Measurements from ENCODE around the gene RAET1G. TPM values are rescaled to one million over a fixed set of nuclear protein-coding genes. Genes with fewer than 3 reads are reported as not detected.

The RAET1G gene
- total and polyA plus RNA-seq, 2 donors (not counting 1 experiment from before 2014, with no cell fraction given), result not detected

GRCh38 chr6:149935668-149936067 lies 12.7 kb upstream of the RAET1G start:
- H3K9me3 ChIP-seq (ENCODE audit: control extremely low read depth in 1 of 3, control insufficient read depth in 2 of 3, insufficient read depth in 1 of 3, low read length in 2 of 3), result peaks cover 0 to 22% (median 0%) of the 10 kb centered on the region in 3 donors
- H3K27me3 Mint-ChIP-seq, result peaks cover 79% of the 10 kb centered on the region
- no peak overlapping the region for H3K27ac Mint-ChIP-seq
- no peaks in the 10 kb centered on the region for H3K79me2 ChIP-seq (ENCODE audit: control insufficient read depth, insufficient read depth, low read length)
- peaks cover 29% of the 10 kb centered on the region for H3K4me1 Mint-ChIP-seq
- H3K4me2 ChIP-seq (replicated peaks; ENCODE audit: low read depth, low read length, poor library complexity, severe bottlenecking), result no peak overlapping the region
- 55% methylated on average over 2 of the region's 2 CpGs for WGBS (ENCODE audit: insufficient coverage)
- H3K27ac ChIP-seq (ENCODE audit: low read length in 2 of 2), result no peak overlapping the region
- DNase-seq (no peak), ATAC-seq (ENCODE audit: low read depth) (no peak)
- TF ChIP-seq EZH2 (IDR thresholded peaks at IDR 0.05; ENCODE audit: borderline replicate concordance, insufficient read depth, low read depth, low read length, poor library complexity, severe bottlenecking), result no peak
- no peak for TF ChIP-seq CTCF (IDR thresholded peaks at IDR 0.05)
- no peak overlapping the region for H3K4me3 ChIP-seq (ENCODE audit: control extremely low read depth in 1 of 5, extremely low read depth in 1 of 5, insufficient read depth in 1 of 5, low read depth in 2 of 5, low read length in 4 of 5)
- peaks cover 2 to 78% (median 68%) of the 10 kb centered on the region in 4 experiments for H3K27me3 ChIP-seq (replicated peaks in 1 of 4; ENCODE audit: control extremely low read depth in 1 of 4, control insufficient read depth in 3 of 4, insufficient read depth in 4 of 4, low read length in 3 of 4)
- no peak overlapping the region for H3K4me3 Mint-ChIP-seq
- intact Hi-C loops (cut with micrococcal nuclease), result loop anchor here (2.0 kb wide), 1 partner anchor 101 kb away; no protein-coding TSS in a partner anchor
- peaks cover 24 to 36% of the 10 kb centered on the region in 2 donors for H3K4me1 ChIP-seq (ENCODE audit: control insufficient read depth in 2 of 2, insufficient read depth in 2 of 2, low read length in 2 of 2)
- POLR2A ChIA-PET, result no interaction called here
- H3K9me3 Mint-ChIP-seq (ENCODE audit: insufficient read depth), result no peaks in the 10 kb centered on the region
- H4K20me1 ChIP-seq (ENCODE audit: control insufficient read depth, insufficient read depth, low read length, poor library complexity, severe bottlenecking), result no peaks in the 10 kb centered on the region
- no peaks in the 10 kb centered on the region for H3K36me3 ChIP-seq (replicated peaks in 1 of 2; ENCODE audit: control extremely low read depth in 1 of 2, control insufficient read depth in 1 of 2, extremely low read depth in 1 of 2, insufficient read depth in 2 of 2, low read length in 1 of 2)
- CTCF ChIA-PET, result interaction anchor here (0.5 to 2.8 kb wide), 6 partner anchors 14 to 930 kb away, joined by 3 to 49 read pairs (median 4); partner anchors contain the start of gene MTHFD1L
- H2AFZ ChIP-seq (ENCODE audit: insufficient read depth, low read depth, low read length, poor library complexity, severe bottlenecking), result no peak overlapping the region
- no peak overlapping the region for H3K9ac ChIP-seq (ENCODE audit: low read length)

GRCh38 chr6:149935246-149935645 lies 12.3 kb upstream of the RAET1G start:
- DNase-seq, result no peak
- Mint-ChIP-seq H3K4me1 (peaks cover 25% of the 10 kb centered on the region), H3K27ac (no peak overlapping the region), H3K4me3 (no peak overlapping the region), H3K9me3 (ENCODE audit: insufficient read depth) (no peaks in the 10 kb centered on the region), H3K27me3 (peaks cover 79% of the 10 kb centered on the region)
- no peak for ATAC-seq (ENCODE audit: low read depth)
- H3K4me3 ChIP-seq (ENCODE audit: control extremely low read depth in 1 of 5, extremely low read depth in 1 of 5, insufficient read depth in 1 of 5, low read depth in 2 of 5, low read length in 4 of 5), result no peak overlapping the region
- no peak overlapping the region for H2AFZ ChIP-seq (ENCODE audit: insufficient read depth, low read depth, low read length, poor library complexity, severe bottlenecking)
- intact Hi-C loops (cut with micrococcal nuclease), result loop anchor here (2.0 kb wide), 1 partner anchor 100 kb away; no protein-coding TSS in a partner anchor
- no peaks in the 10 kb centered on the region for H3K36me3 ChIP-seq (replicated peaks in 1 of 2; ENCODE audit: control extremely low read depth in 1 of 2, control insufficient read depth in 1 of 2, extremely low read depth in 1 of 2, insufficient read depth in 2 of 2, low read length in 1 of 2)
- no peaks in the 10 kb centered on the region for H4K20me1 ChIP-seq (ENCODE audit: control insufficient read depth, insufficient read depth, low read length, poor library complexity, severe bottlenecking)
- H3K27me3 ChIP-seq (replicated peaks in 1 of 4; ENCODE audit: control extremely low read depth in 1 of 4, control insufficient read depth in 3 of 4, insufficient read depth in 4 of 4, low read length in 3 of 4), result peaks cover 2 to 74% (median 65%) of the 10 kb centered on the region in 4 experiments
- H3K9ac ChIP-seq (ENCODE audit: low read length), result no peak overlapping the region
- no peak overlapping the region for H3K27ac ChIP-seq (ENCODE audit: low read length in 2 of 2)
- H3K79me2 ChIP-seq (ENCODE audit: control insufficient read depth, insufficient read depth, low read length), result no peaks in the 10 kb centered on the region
- WGBS (ENCODE audit: insufficient coverage), result 38% methylated on average over 2 of the region's 4 CpGs
- ChIA-PET CTCF (interaction anchor here (0.7 to 2.8 kb wide), 6 partner anchors 14 to 125 kb away, joined by 3 to 49 read pairs (median 3); no protein-coding TSS in a partner anchor), POLR2A (no interaction called here)
- no peak overlapping the region for H3K4me2 ChIP-seq (replicated peaks; ENCODE audit: low read depth, low read length, poor library complexity, severe bottlenecking)
- peaks cover 20 to 31% of the 10 kb centered on the region in 2 donors for H3K4me1 ChIP-seq (ENCODE audit: control insufficient read depth in 2 of 2, insufficient read depth in 2 of 2, low read length in 2 of 2)
- H3K9me3 ChIP-seq (ENCODE audit: control extremely low read depth in 1 of 3, control insufficient read depth in 2 of 3, insufficient read depth in 1 of 3, low read length in 2 of 3), result peaks cover 0 to 18% (median 0%) of the 10 kb centered on the region in 3 donors
- no peak for TF ChIP-seq CTCF (IDR thresholded peaks at IDR 0.05)
- TF ChIP-seq EZH2 (IDR thresholded peaks at IDR 0.05; ENCODE audit: borderline replicate concordance, insufficient read depth, low read depth, low read length, poor library complexity, severe bottlenecking), result no peak

All from B cell (primary cell).